ENCODE measurements around the gene UGT1A7.

Gene UGT1A7

GRCh38 chr2:233820774-233821105 is 139.0 kb downstream of the UGT1A7 start:
- no peak for DNase-seq

- no peak for DNase-seq
Observed at GRCh38 chr2:233821196-233821595, 139.5 kb downstream of the UGT1A7 start.

- no peak for DNase-seq
Observed at GRCh38 chr2:233821709-233822100, 140.0 kb downstream of the UGT1A7 start.

GRCh38 chr2:233822101-233822771 is 140.5 kb downstream of the UGT1A7 start:
- no peak for DNase-seq
